A673 (cell line): ENCODE data around the gene SDK1.

Experiments
- EZH2 ChIP-seq: fragments of 200-600 bp; sonication (generic); IDR thresholded peaks from 2 replicates; pipeline ENCODE4 v1.6.1; 2017; ENCODE audit warnings: borderline replicate concordance, low read depth, mild to moderate bottlenecking, mixed read lengths, antibody characterized with exemption, low read length; ENCODE audit not compliant: poor library complexity, severe bottlenecking
- TF ChIP-seq, protein P1 (sequence below): fragments of 300-800, 200-600 bp; sonication (generic); conservative IDR thresholded peaks from 2 replicates; pipeline ENCODE4 v1.5.1; 2017; ENCODE audit warnings: low read depth, mild to moderate bottlenecking, antibody characterized with exemption, low read length, moderate library complexity, mixed read lengths

DNA sequence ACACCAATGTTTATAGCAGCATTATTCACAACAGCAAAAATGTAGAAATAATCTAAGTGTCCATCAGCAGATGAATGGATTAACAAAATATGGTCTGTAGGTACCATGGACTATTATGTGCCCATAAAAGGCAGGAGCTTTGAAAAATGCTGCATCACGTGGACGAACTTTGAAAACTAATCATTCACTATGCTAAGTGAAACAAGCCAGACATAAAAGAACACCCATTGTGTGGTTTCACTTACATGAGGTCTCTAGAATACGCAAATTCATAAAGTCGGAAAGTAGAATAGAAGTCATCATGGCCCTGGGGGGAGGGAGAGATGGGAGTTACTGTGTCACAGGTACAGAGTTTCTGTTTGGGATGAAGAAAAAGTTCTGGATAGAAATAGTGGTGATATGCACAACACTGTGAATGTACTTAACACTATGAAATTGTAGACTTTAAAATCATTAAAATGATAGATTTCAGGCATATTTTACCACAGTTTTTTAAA lies 377.3 kb downstream of the SDK1 start:
- TF ChIP-seq, protein P1, sequence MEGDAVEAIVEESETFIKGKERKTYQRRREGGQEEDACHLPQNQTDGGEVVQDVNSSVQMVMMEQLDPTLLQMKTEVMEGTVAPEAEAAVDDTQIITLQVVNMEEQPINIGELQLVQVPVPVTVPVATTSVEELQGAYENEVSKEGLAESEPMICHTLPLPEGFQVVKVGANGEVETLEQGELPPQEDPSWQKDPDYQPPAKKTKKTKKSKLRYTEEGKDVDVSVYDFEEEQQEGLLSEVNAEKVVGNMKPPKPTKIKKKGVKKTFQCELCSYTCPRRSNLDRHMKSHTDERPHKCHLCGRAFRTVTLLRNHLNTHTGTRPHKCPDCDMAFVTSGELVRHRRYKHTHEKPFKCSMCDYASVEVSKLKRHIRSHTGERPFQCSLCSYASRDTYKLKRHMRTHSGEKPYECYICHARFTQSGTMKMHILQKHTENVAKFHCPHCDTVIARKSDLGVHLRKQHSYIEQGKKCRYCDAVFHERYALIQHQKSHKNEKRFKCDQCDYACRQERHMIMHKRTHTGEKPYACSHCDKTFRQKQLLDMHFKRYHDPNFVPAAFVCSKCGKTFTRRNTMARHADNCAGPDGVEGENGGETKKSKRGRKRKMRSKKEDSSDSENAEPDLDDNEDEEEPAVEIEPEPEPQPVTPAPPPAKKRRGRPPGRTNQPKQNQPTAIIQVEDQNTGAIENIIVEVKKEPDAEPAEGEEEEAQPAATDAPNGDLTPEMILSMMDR: no peak
- no peak for TF ChIP-seq EZH2
